Endothelial cell (in vitro differentiated cells): Measurements from ENCODE around the gene ZNF207. TPM values are rescaled to one million over a fixed set of nuclear protein-coding genes. Genes with fewer than 3 reads are reported as not detected.
A peak's percentile ranks its signal among the peaks of the same experiment; 100 is the strongest.

Source experiments
- DNase-seq: peaks from one replicate; pipeline ENCODE4 v3.0.0; 2021; ENCODE audit warnings: low spot score
- H3K27ac Mint-ChIP-seq: one replicate; pipeline ENCODE4 v1.8.0; 2021; ENCODE audit warnings: mixed read lengths, inconsistent platforms; ENCODE audit not compliant: unreplicated experiment
- H3K27me3 Mint-ChIP-seq: one replicate; pipeline ENCODE4 v1.8.0; 2021; ENCODE audit warnings: mild to moderate bottlenecking, moderate library complexity, mixed read lengths, inconsistent platforms; ENCODE audit not compliant: unreplicated experiment
- H3K36me3 Mint-ChIP-seq: one replicate; pipeline ENCODE4 v1.8.0; 2021; ENCODE audit warnings: mild to moderate bottlenecking, low read depth, mixed read lengths, inconsistent platforms; ENCODE audit not compliant: unreplicated experiment
- H3K4me1 Mint-ChIP-seq: one replicate; pipeline ENCODE4 v1.8.0; 2021; ENCODE audit warnings: mild to moderate bottlenecking, mixed read lengths, inconsistent platforms; ENCODE audit not compliant: unreplicated experiment
- H3K4me3 Mint-ChIP-seq: one replicate; pipeline ENCODE4 v1.8.0; 2021; ENCODE audit warnings: mild to moderate bottlenecking, mixed read lengths, inconsistent platforms; ENCODE audit not compliant: unreplicated experiment
- H3K9me3 Mint-ChIP-seq: one replicate; pipeline ENCODE4 v1.8.0; 2021; ENCODE audit warnings: mixed read lengths, inconsistent platforms; ENCODE audit not compliant: unreplicated experiment
- total RNA-seq: library from RNA; stranded (reverse); fragmentation: NEBNext Ultra II Directional; extraction: Animal tissue kit (Norgen Biotek cat#: 25700); gene quantifications from one replicate; pipeline ENCODE4 v1.2.1, GENCODE V29; 2021; ENCODE audit not compliant: unreplicated experiment
- TF ChIP-seq, protein P1 (sequence below): fragments of 200-600 bp; sonication (generic); IDR thresholded peaks from one replicate; pipeline ENCODE4 v1.5.0; 2021; ENCODE audit warnings: antibody characterized with exemption; ENCODE audit not compliant: unreplicated experiment

The ZNF207 gene
- total RNA-seq, 1 donor from 2014 or later = 211 TPM

DNA sequence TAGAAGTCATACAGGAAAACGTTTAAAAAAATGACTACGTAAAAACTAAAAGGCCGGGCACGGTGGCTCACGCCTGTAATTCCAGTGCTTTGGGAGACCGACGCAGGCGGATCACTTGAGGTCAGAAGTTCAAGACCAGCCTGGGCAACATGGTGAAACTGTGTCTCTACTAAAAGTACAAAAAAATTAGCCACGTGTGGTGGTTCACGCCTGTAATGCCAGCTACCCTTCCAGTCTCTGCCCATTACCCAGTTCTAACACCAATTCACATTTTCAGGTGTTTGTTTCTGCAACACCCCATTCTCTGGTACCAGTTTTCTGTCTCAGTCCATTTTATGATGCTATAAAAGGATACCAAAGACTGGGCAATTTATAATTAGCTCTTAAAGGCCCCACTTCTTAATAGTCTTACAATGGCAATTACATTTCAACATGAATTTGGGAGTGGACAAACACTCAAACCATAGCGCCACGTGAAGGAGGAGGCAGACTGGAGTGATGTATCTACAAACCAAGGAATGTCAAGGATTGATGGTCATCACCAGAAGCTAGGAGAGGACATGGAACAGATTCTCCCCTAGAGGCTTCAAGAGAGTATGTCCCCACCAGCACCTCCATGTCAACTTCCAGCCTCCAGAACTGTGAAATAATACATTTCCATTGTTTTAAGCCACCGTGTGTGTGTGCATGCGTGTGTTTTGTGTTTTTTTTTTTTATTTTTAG, 7.2 kb upstream of the ZNF207 start:
- Mint-ChIP-seq H3K27me3 (peaks cover 2% of the 10 kb centered on the region), H3K36me3 (no peaks in the 10 kb centered on the region), H3K27ac (no peak overlapping the region), H3K4me1 (peaks cover 8% of the 10 kb centered on the region), H3K4me3 (peak overlapping the region; percentile 97), H3K9me3 (no peaks in the 10 kb centered on the region)
- TF ChIP-seq, protein P1, sequence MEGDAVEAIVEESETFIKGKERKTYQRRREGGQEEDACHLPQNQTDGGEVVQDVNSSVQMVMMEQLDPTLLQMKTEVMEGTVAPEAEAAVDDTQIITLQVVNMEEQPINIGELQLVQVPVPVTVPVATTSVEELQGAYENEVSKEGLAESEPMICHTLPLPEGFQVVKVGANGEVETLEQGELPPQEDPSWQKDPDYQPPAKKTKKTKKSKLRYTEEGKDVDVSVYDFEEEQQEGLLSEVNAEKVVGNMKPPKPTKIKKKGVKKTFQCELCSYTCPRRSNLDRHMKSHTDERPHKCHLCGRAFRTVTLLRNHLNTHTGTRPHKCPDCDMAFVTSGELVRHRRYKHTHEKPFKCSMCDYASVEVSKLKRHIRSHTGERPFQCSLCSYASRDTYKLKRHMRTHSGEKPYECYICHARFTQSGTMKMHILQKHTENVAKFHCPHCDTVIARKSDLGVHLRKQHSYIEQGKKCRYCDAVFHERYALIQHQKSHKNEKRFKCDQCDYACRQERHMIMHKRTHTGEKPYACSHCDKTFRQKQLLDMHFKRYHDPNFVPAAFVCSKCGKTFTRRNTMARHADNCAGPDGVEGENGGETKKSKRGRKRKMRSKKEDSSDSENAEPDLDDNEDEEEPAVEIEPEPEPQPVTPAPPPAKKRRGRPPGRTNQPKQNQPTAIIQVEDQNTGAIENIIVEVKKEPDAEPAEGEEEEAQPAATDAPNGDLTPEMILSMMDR = no peak
- DNase-seq = no peak

DNA sequence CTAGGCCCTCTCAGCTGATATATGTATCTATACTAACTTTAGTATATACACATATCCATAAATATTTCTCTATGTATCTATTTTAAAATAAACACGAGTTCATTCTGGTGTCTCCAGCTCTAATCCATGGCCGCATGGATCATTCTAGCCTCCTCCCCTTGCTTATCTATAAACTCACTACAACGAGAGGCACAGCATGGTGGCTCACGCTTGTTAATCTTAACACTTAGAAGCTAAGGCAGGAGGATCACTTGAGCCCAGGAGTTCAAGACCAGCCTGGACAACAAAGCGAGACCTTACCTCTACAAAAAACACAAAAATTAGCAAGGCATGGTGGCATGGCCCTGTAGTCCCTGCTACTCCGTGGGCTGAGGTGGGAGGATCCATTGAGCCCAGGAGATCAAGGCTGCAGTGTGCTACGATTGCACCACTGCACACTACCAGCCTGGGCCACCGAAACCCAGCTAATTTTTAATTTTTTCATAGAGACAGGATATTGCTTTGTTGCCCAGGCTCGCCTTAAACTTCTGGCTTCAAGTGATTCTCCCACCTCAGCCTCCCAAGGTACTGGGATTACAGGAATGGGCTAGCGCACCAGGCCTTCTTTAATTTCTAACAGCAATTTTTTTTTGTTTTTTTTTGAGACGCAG, 3.9 kb upstream of the ZNF207 start:
- Mint-ChIP-seq H3K36me3 (peaks cover 12% of the 10 kb centered on the region), H3K27ac (no peak overlapping the region), H3K27me3 (peaks cover 13% of the 10 kb centered on the region), H3K9me3 (no peaks in the 10 kb centered on the region), H3K4me1 (peaks cover 18% of the 10 kb centered on the region), H3K4me3 (no peak overlapping the region)
- DNase-seq = no peak
- TF ChIP-seq, protein P1 = no peak

DNA sequence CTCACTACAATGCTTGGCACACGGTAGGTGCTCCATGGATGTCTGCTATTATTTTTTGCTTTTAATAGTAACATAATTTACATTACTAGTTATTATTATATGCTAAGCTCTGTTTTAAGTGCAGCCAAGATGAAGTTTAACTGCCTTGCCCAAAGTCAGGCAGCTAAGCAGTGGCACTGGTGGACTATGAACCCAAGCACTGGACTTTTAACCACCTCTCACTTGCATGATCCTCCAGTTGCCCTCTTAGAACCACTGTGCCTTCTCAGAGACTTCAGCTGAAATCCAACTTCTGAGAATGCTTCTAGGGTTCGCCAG, 1.5 kb upstream of the ZNF207 start:
- Mint-ChIP-seq H3K4me3 (no peak overlapping the region), H3K27ac (no peak overlapping the region), H3K36me3 (peaks cover 12% of the 10 kb centered on the region), H3K9me3 (no peaks in the 10 kb centered on the region), H3K4me1 (peaks cover 22% of the 10 kb centered on the region), H3K27me3 (peaks cover 12% of the 10 kb centered on the region)
- TF ChIP-seq, protein P1 = no peak
- DNase-seq = no peak

DNA sequence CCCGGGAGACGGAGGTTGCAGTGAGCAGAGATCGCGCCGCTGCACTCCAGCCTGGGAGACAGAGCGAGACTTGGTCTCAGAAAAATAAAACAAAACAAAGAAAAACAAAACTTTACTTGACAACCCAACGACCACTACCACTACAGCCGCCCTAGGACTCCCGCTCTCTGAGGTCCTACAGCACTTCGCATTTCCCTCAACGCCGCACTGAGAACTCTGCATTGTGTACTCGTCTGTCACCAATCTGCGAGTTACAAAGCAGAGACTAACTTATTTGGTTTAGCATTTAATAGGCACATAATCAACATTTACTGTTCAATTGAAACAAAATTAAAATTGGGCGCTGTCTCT, 479 bp upstream of the ZNF207 start:
- Mint-ChIP-seq H3K27me3 (peaks cover 12% of the 10 kb centered on the region), H3K4me1 (peaks cover 25% of the 10 kb centered on the region), H3K27ac (peak overlapping the region; percentile 100), H3K4me3 (peak overlapping the region; percentile 100), H3K36me3 (peaks cover 12% of the 10 kb centered on the region), H3K9me3 (no peaks in the 10 kb centered on the region)
- TF ChIP-seq, protein P1 = no peak
- no peak for DNase-seq
